ENCODE data around the gene CLPSL1. TPM values are rescaled to one million over a fixed set of nuclear protein-coding genes. Genes with fewer than 3 reads are reported as not detected.

The CLPSL1 gene
- total and polyA plus RNA-seq, 2 of the 13 experiments (the other 11 are each of a cell fraction or from before 2014, with no cell fraction given), result not detected

DNA sequence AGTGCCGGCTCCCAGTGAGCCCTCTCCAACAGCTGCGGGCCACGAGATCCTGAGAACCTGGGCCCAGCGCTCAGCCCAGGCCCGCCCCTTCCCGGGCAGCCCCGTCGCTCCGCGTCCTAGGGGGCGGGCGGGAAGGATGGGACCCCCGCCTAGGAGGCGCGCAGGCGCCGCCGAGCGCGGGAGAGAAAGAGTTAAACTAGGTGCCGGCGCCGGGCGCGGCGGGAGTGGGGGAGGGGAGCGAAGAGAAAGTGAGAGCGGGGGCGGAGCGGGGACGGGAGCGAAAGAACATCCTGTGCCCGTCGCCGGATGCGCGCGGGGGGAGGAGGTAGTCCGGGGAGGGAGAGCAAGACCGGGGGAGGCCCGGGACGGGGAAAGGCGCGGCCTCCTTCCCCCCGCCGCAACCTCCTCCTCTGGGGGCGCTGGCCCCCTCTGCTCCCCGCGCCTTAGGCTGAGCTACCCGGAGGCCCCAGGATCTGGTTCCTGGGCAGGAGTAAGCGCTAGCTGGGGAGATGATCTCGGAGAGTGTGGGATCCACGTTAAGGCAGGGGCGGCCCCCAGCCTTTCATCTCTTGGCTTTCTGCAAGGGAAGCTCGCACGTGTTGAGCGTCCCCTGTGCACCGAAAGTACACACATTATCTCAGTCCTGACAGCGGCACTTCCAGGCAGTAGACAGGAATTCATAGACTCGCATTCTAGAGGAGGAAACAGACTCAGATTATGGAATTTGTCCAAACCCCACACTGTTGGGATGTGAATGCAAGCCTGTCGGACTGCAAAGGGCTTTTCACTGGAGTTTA, 48.9 kb upstream of the CLPSL1 start (continued):
- peak; percentile 91; the same call in 1 of the 2 replicates for TF ChIP-seq ZNF878 (CRISPR knock-in tag; IDR thresholded peaks at IDR 0.05)
- 0 out of 2 replicates have a peak, but pooled peaks have one; percentile 21 for TF ChIP-seq FOSL2 (CRISPR knock-in tag; IDR thresholded peaks at IDR 0.05)
- TF ChIP-seq ZNF138 (CRISPR knock-in tag; IDR thresholded peaks at IDR 0.05; ENCODE audit: low read depth), result no peak; the same call in 1 of the 2 replicates
- peak; percentile 62 for TF ChIP-seq ZNF781 (CRISPR knock-in tag; IDR thresholded peaks at IDR 0.05; ENCODE audit: borderline replicate concordance, not compliant biosample characterization)
- TF ChIP-seq RAD21 (CRISPR knock-in tag; IDR thresholded peaks at IDR 0.05), result peak; percentile 15
- no peak for TF ChIP-seq KLF15 (CRISPR knock-in tag; IDR thresholded peaks at IDR 0.05; ENCODE audit: borderline replicate concordance)
- TF ChIP-seq RNF219 (CRISPR knock-in tag; IDR thresholded peaks at IDR 0.05), result 0 out of 2 replicates have a peak, but pooled peaks have one; percentile 49
- no peak for TF ChIP-seq SNRNP70 (IDR thresholded peaks at IDR 0.05; ENCODE audit: low read depth, low read length)
- TF ChIP-seq ZNF776 (CRISPR knock-in tag; IDR thresholded peaks at IDR 0.05), result peak; percentile 83; the same call in 1 of the 2 replicates
- TF ChIP-seq ZNF253 (CRISPR knock-in tag; IDR thresholded peaks at IDR 0.05; ENCODE audit: borderline replicate concordance), result peak; percentile 20; the same call in 1 of the 2 replicates
- TF ChIP-seq GABPB1 (CRISPR knock-in tag; IDR thresholded peaks at IDR 0.05), result peak; percentile 86
- TF ChIP-seq NCOA2 (CRISPR knock-in tag; IDR thresholded peaks at IDR 0.05), result peak; percentile 67; the same call in 1 of the 2 replicates
- TF ChIP-seq ONECUT2 (CRISPR knock-in tag; IDR thresholded peaks at IDR 0.05), result no peak
- peak; percentile 86; the same call in 1 of the 2 replicates for TF ChIP-seq AKAP8 (CRISPR knock-in tag; IDR thresholded peaks at IDR 0.05)
- no peak for TF ChIP-seq RELA (CRISPR knock-in tag; IDR thresholded peaks at IDR 0.05)
- TF ChIP-seq ARNT2 (CRISPR knock-in tag; IDR thresholded peaks at IDR 0.05; ENCODE audit: low read depth), result no peak
- no peak for TF ChIP-seq ZNF180 (CRISPR knock-in tag; IDR thresholded peaks at IDR 0.05; ENCODE audit: borderline replicate concordance, low read depth)
- TF ChIP-seq ZNF775 (CRISPR knock-in tag; IDR thresholded peaks at IDR 0.05; ENCODE audit: borderline replicate concordance), result no peak
- 0 out of 2 replicates have a peak, but pooled peaks have one; percentile 30 for TF ChIP-seq BCL3 (CRISPR knock-in tag; IDR thresholded peaks at IDR 0.05)
- peak; percentile 97 for TF ChIP-seq ZNF281 (CRISPR knock-in tag; IDR thresholded peaks at IDR 0.05; ENCODE audit: borderline replicate concordance)
- peak; percentile 53 for TF ChIP-seq THAP11 (CRISPR knock-in tag; IDR thresholded peaks at IDR 0.05)
- TF ChIP-seq HDAC1 (CRISPR knock-in tag; IDR thresholded peaks at IDR 0.05), result peak; percentile 96
- no peak for TF ChIP-seq TBP (CRISPR knock-in tag; IDR thresholded peaks at IDR 0.05)
- TF ChIP-seq ZNF567 (CRISPR knock-in tag; IDR thresholded peaks at IDR 0.05; ENCODE audit: borderline replicate concordance), result peak; percentile 1; the same call in 1 of the 2 replicates
